Aorta (tissue), 5 donors: ENCODE results near the gene HSP90AA1. TPM values are rescaled to one million over a fixed set of nuclear protein-coding genes. Genes with fewer than 3 reads are reported as not detected.

Experiments used
- ATAC-seq: fragments of 200-7000 bp; cut with Tn5 transposase; one replicate; pipeline ENCODE4 v1.9.1; 2022; ENCODE audit warnings: moderate library complexity; ENCODE audit not compliant: low FRiP score
- DNase-seq, 2 donors: peaks; one replicate each; pipeline ENCODE4 v3.0.0-alpha.2; 2020
- H3K27ac ChIP-seq, 2 donors: one replicate each; pipeline ENCODE4 v1.5.1; 2013; ENCODE audit warnings: low read length in 2 of 2, mild to moderate bottlenecking in 2 of 2, moderate library complexity in 2 of 2, control low read depth in 1 of 2, inconsistent platforms in 1 of 2, low read depth in 1 of 2
- H3K27me3 ChIP-seq, 2 donors: one replicate each; pipeline ENCODE4 v1.6.1; 2013; ENCODE audit warnings: control low read depth in 1 of 2, low read length in 1 of 2, mild to moderate bottlenecking in 1 of 2, moderate library complexity in 1 of 2; ENCODE audit not compliant: insufficient read depth in 2 of 2, control insufficient read depth in 1 of 2
- H3K36me3 ChIP-seq, 2 donors: one replicate each; pipeline ENCODE4 v1.6.1; 2013; ENCODE audit warnings: control low read depth in 1 of 2, low read length in 1 of 2, mild to moderate bottlenecking in 1 of 2; ENCODE audit not compliant: insufficient read depth in 2 of 2, control insufficient read depth in 1 of 2
- H3K4me1 ChIP-seq, 2 donors: one replicate each; pipeline ENCODE4 v1.6.1; 2013; ENCODE audit warnings: low read length in 2 of 2, control low read depth in 1 of 2, mild to moderate bottlenecking in 1 of 2, moderate library complexity in 1 of 2; ENCODE audit not compliant: insufficient read depth in 2 of 2, control insufficient read depth in 1 of 2
- H3K4me3 ChIP-seq, 2 donors: one replicate each; pipeline ENCODE4 v1.5.1; 2013; ENCODE audit warnings: low read length in 2 of 2, control low read depth in 1 of 2, mild to moderate bottlenecking in 1 of 2
- H3K9me3 ChIP-seq: one replicate; pipeline ENCODE4 v1.6.1; 2013; ENCODE audit warnings: mild to moderate bottlenecking, low read length; ENCODE audit not compliant: control insufficient read depth
- WGBS, 2 donors: extraction: QIAGEN DNeasy Blood & Tissue Kit; methylation state at CpG; one replicate each; pipeline ENCODE4 v1.1.7; 2013; 5-methylcytosine and 5-hydroxymethylcytosine counted together
- intact Hi-C, 2 donors: fragments of 100-400 bp; cut with DNase I; formaldehyde crosslinking; loops; one replicate each; pipeline versions ENCODE4 v1.14.2 to v1.15.0; 2022
- polyA plus RNA-seq, 2 donors: library from polyadenylated mRNA; stranded (reverse); fragments of 200-250 nt; gene quantifications; one replicate each; pipeline ENCODE4 v1.2.3, GENCODE V29; 2013
- total RNA-seq, 2 donors: library from RNA; stranded (reverse); fragmentation: NEBNext Ultra II Directional; extraction: Animal tissue kit (Norgen Biotek cat#: 25700); gene quantifications; one replicate each; pipeline ENCODE4 v1.2.1, GENCODE V29; 2021
- donor health status: healthy with polysubstance abuse.
- donor health status: Bipolar disorder and iron deficiency.
- donor health status: DM: no; HTN: no; CAD: no.
- donor health status: DM: no; HTN: no; CAD: no.
- donor health status: DM: yes; HTN: yes; CAD: no.

HSP90AA1 gene
- total and polyA plus RNA-seq, 4 donors, result 189 to 379 (median 263) TPM

- WGBS, 2 donors, result 88% methylated on average over 11 of the region's 11 CpGs
- no peaks in the 10 kb centered on the region for H3K9me3 ChIP-seq
- H3K27ac ChIP-seq, result no peak overlapping the region
- DNase-seq (no peak), ATAC-seq (no peak)
- H3K36me3 ChIP-seq, result peaks cover 17 to 22% of the 10 kb centered on the region in 2 donors
- no peaks in the 10 kb centered on the region for H3K27me3 ChIP-seq
- intact Hi-C loops, result no loop called here
- H3K4me1 ChIP-seq, result no peaks in the 10 kb centered on the region
- no peak overlapping the region for H3K4me3 ChIP-seq
These were observed 52.5 kb downstream of the HSP90AA1 start for GRCh38 chr14:102034301-102034700.

GRCh38 chr14:102033241-102033640 lies 53.6 kb downstream of the HSP90AA1 start:
- H3K36me3 ChIP-seq, result peaks cover 17 to 21% of the 10 kb centered on the region in 2 donors
- no peaks in the 10 kb centered on the region for H3K27me3 ChIP-seq
- H3K27ac ChIP-seq, result no peak overlapping the region
- H3K4me1 ChIP-seq, result no peaks in the 10 kb centered on the region
- no peaks in the 10 kb centered on the region for H3K9me3 ChIP-seq
- no peak for DNase-seq
- 92 to 95% methylated on average over 13 of the region's 13 CpGs for WGBS, 2 donors
- H3K4me3 ChIP-seq, result no peak overlapping the region
- intact Hi-C loops, result no loop called here
- ATAC-seq, result no peak

Other genes starting within 250 kb of the HSP90AA1 start
- 100 to 1,000 TPM; 451 to 481 TPM for gene DYNC1H1, start 122.5 kb downstream of the HSP90AA1 start, total RNA-seq
- gene DYNC1H1, start 122.5 kb downstream of the HSP90AA1 start, polyA plus RNA-seq, result 100 to 1,000 TPM in 1 of 2 donors, 10 to 100 TPM in 1; 26.5 to 151 TPM
- 10 to 100 TPM; 27.5 to 35.0 TPM for gene WDR20, start 52.9 kb upstream of the HSP90AA1 start, total RNA-seq
- 10 to 100 TPM in 1 of 2 donors, 1 to 10 TPM in 1; 6.6 to 15.1 TPM for gene WDR20, start 52.9 kb upstream of the HSP90AA1 start, polyA plus RNA-seq
- gene MOK, start 218.1 kb upstream of the HSP90AA1 start, total RNA-seq, result 10 to 100 TPM in 1 of 2 donors, 1 to 10 TPM in 1; 10.0 to 16.4 TPM
- 10 to 100 TPM; 10.8 to 28.3 TPM for gene MOK, start 218.1 kb upstream of the HSP90AA1 start, polyA plus RNA-seq
- gene ZNF839, start 232.7 kb upstream of the HSP90AA1 start, total RNA-seq, result 10 to 100 TPM in 1 of 2 donors, 1 to 10 TPM in 1; 7.7 to 13.1 TPM
- 1 to 10 TPM; 6.0 to 8.4 TPM for gene ZNF839, start 232.7 kb upstream of the HSP90AA1 start, polyA plus RNA-seq